HEK293 (cell line): ENCODE data around the gene OTOL1.

Experiments
- CTCF ChIA-PET: fragments of 350-600 bp; formaldehyde crosslinking; extraction: SDS; loops from one replicate; lab custom pipeline; 2021; ENCODE audit warnings: antibody characterized with exemption; lab: Yijun Ruan, JAX
- POLR2A ChIA-PET: fragments of 300-600 bp; formaldehyde crosslinking; extraction: SDS; loops from one replicate; lab custom pipeline; 2020; ENCODE audit warnings: antibody characterized with exemption, inconsistent platforms; lab: Yijun Ruan, JAX
- H3K27ac ChIP-seq: fragments of 200-500 bp; sonication (Bioruptor generic); 2 replicates; pipeline ENCODE4 v1.5.1; 2014; ENCODE audit warnings: low read depth, low read length, control low read depth, inconsistent platforms; ENCODE audit errors: extremely low read depth
- H3K36me3 ChIP-seq, 2 experiments: fragments of 200-500 bp in 1 of 2; sonication (Bioruptor generic) in 1 of 2; 1 replicate in 1 of 2; 2 replicates in 1 of 2; pipeline ENCODE4 v1.5.1; 2014 to 2017; ENCODE audit warnings: inconsistent platforms in 2 of 2, low read length in 2 of 2; ENCODE audit not compliant: control insufficient read depth in 2 of 2, insufficient read depth in 1 of 2
- H3K4me1 ChIP-seq: fragments of 200-500 bp; sonication (Bioruptor generic); 2 replicates; pipeline ENCODE4 v1.5.1; 2014; ENCODE audit warnings: mild to moderate bottlenecking, low read length, inconsistent platforms; ENCODE audit not compliant: control insufficient read depth, insufficient read depth
- H3K4me3 ChIP-seq: 2 replicates; pipeline ENCODE4 v1.5.1; 2011; ENCODE audit warnings: low read depth, mild to moderate bottlenecking, control low read depth, low read length, moderate library complexity
- H3K9me3 ChIP-seq: fragments of 200-500 bp; sonication (Bioruptor generic); 2 replicates; pipeline ENCODE4 v1.5.1; 2014; ENCODE audit warnings: low read depth, low read length, inconsistent platforms; ENCODE audit not compliant: control insufficient read depth, insufficient read depth
- GLI4 ChIP-seq: fragments of 450-650 bp; formaldehyde crosslinking; IDR thresholded peaks from 2 replicates; pipeline ENCODE4 v1.5.1; 2016; ENCODE audit warnings: missing biosample characterization, missing genetic modification characterization
- MYNN ChIP-seq: fragments of 450-650 bp; formaldehyde crosslinking; IDR thresholded peaks from 2 replicates; pipeline ENCODE4 v1.5.1; 2016; ENCODE audit warnings: missing biosample characterization, missing genetic modification characterization, borderline replicate concordance
- PRDM2 ChIP-seq: fragments of 450-650 bp; formaldehyde crosslinking; IDR thresholded peaks from 2 replicates; pipeline ENCODE4 v1.5.1; 2016; ENCODE audit warnings: missing biosample characterization, missing genetic modification characterization, borderline replicate concordance
- YY2 ChIP-seq: fragments of 450-650 bp; formaldehyde crosslinking; IDR thresholded peaks from 2 replicates; pipeline ENCODE4 v1.5.1; 2016; ENCODE audit warnings: missing biosample characterization, missing genetic modification characterization
- ZBTB20 ChIP-seq: fragments of 450-650 bp; formaldehyde crosslinking; IDR thresholded peaks from 2 replicates; pipeline ENCODE4 v1.5.1; 2016; ENCODE audit warnings: missing biosample characterization, missing genetic modification characterization
- ZBTB7A ChIP-seq: fragments of 450-650 bp; formaldehyde crosslinking; IDR thresholded peaks from 2 replicates; pipeline ENCODE4 v1.5.1; 2016; ENCODE audit warnings: low read depth, missing biosample characterization, missing genetic modification characterization
- ZFHX2 ChIP-seq: fragments of 450-650 bp; formaldehyde crosslinking; conservative IDR thresholded peaks from 2 replicates; pipeline ENCODE4 v1.5.1; 2016; ENCODE audit warnings: missing biosample characterization, missing genetic modification characterization
- ZFP69B ChIP-seq: fragments of 450-650 bp; formaldehyde crosslinking; IDR thresholded peaks from 2 replicates; pipeline ENCODE4 v1.5.1; 2016; ENCODE audit warnings: missing biosample characterization, missing genetic modification characterization
- ZIC2 ChIP-seq: fragments of 450-650 bp; formaldehyde crosslinking; IDR thresholded peaks from 2 replicates; pipeline ENCODE4 v1.5.1; 2016; ENCODE audit warnings: missing biosample characterization, missing genetic modification characterization
- ZNF184 ChIP-seq: fragments of 450-650 bp; IDR thresholded peaks from 2 replicates; pipeline ENCODE4 v1.5.1; 2018; ENCODE audit warnings: missing biosample characterization, mild to moderate bottlenecking, missing genetic modification characterization
- ZNF266 ChIP-seq: fragments of 450-650 bp; formaldehyde crosslinking; IDR thresholded peaks from 2 replicates; pipeline ENCODE4 v1.5.1; 2016; ENCODE audit warnings: missing biosample characterization, missing genetic modification characterization, low read depth
- ZNF423 ChIP-seq: fragments of 450-650 bp; formaldehyde crosslinking; IDR thresholded peaks from 2 replicates; pipeline ENCODE4 v1.5.1; 2016; ENCODE audit warnings: missing biosample characterization, missing genetic modification characterization
- ZNF426 ChIP-seq: fragments of 450-650 bp; formaldehyde crosslinking; IDR thresholded peaks from 2 replicates; pipeline ENCODE4 v1.5.1; 2017; ENCODE audit warnings: missing biosample characterization, missing genetic modification characterization, mild to moderate bottlenecking, inconsistent platforms, moderate library complexity
- ZNF48 ChIP-seq: fragments of 450-650 bp; formaldehyde crosslinking; IDR thresholded peaks from 2 replicates; pipeline ENCODE4 v1.5.1; 2016; ENCODE audit warnings: missing biosample characterization, missing genetic modification characterization
- ZNF521 ChIP-seq: fragments of 450-650 bp; formaldehyde crosslinking; IDR thresholded peaks from 2 replicates; pipeline ENCODE4 v1.5.1; 2017; ENCODE audit warnings: missing biosample characterization, mild to moderate bottlenecking, missing genetic modification characterization
- ZNF529 ChIP-seq: fragments of 450-650 bp; formaldehyde crosslinking; IDR thresholded peaks from 2 replicates; pipeline ENCODE4 v1.5.1; 2017; ENCODE audit warnings: missing genetic modification characterization, missing biosample characterization; ENCODE audit not compliant: insufficient replicate concordance
- ZNF530 ChIP-seq: fragments of 450-650 bp; formaldehyde crosslinking; IDR thresholded peaks from 2 replicates; pipeline ENCODE4 v1.5.1; 2016; ENCODE audit warnings: low read depth, missing biosample characterization, missing genetic modification characterization
- ZNF555 ChIP-seq: fragments of 450-650 bp; formaldehyde crosslinking; conservative IDR thresholded peaks from 2 replicates; pipeline ENCODE4 v1.5.1; 2017; ENCODE audit warnings: missing biosample characterization, mild to moderate bottlenecking, missing genetic modification characterization, inconsistent platforms
- ZNF626 ChIP-seq: fragments of 450-650 bp; sonication (Bioruptor Pico); formaldehyde crosslinking; IDR thresholded peaks from 2 replicates; pipeline ENCODE4 v1.5.1; 2018; ENCODE audit warnings: missing biosample characterization, missing genetic modification characterization, inconsistent platforms
- ZNF645 ChIP-seq: fragments of 450-650 bp; formaldehyde crosslinking; IDR thresholded peaks from 2 replicates; pipeline ENCODE4; 2016; ENCODE audit warnings: missing biosample characterization, missing genetic modification characterization
- ZNF776 ChIP-seq: fragments of 450-650 bp; formaldehyde crosslinking; IDR thresholded peaks from 2 replicates; pipeline ENCODE4 v1.5.0; 2017; ENCODE audit warnings: missing biosample characterization, missing genetic modification characterization, borderline replicate concordance
- TF ChIP-seq, protein P1 (sequence below): fragments of 450-650 bp; formaldehyde crosslinking; IDR thresholded peaks from 2 replicates; pipeline ENCODE4 v1.5.1; 2016; ENCODE audit warnings: missing biosample characterization, missing genetic modification characterization

The OTOL1 gene

GRCh38 chr3:161548301-161548700 is 51.7 kb downstream of the OTOL1 start (continued):
- TF ChIP-seq ZBTB7A (no peak), ZIC2 (no peak), ZFP69B (tag by site-specific recombination) (no peak)

GRCh38 chr3:161549261-161549660 is 52.7 kb downstream of the OTOL1 start:
- H3K9me3 ChIP-seq, result no peaks in the 10 kb centered on the region
- CTCF ChIA-PET, result no interaction called here
- POLR2A ChIA-PET, result no interaction called here

More at GRCh38 chr3:161549261-161549660, 52.7 kb downstream of the OTOL1 start:
- no peaks in the 10 kb centered on the region for H3K4me1 ChIP-seq
- TF ChIP-seq ZNF776 (tag by site-specific recombination), result no peak
- TF ChIP-seq ZNF184 (tag by site-specific recombination), result no peak
- no peak for TF ChIP-seq PRDM2 (tag by site-specific recombination)
- TF ChIP-seq ZFHX2 (tag by site-specific recombination), result no peak
- no peak for TF ChIP-seq ZNF529
- TF ChIP-seq GLI4 (tag by site-specific recombination), result no peak
- TF ChIP-seq, protein P1, sequence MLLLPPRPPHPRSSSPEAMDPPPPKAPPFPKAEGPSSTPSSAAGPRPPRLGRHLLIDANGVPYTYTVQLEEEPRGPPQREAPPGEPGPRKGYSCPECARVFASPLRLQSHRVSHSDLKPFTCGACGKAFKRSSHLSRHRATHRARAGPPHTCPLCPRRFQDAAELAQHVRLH (tag by site-specific recombination), result no peak
- TF ChIP-seq ZNF423 (tag by site-specific recombination), result no peak
- TF ChIP-seq ZNF266 (tag by site-specific recombination), result no peak
- no peak for TF ChIP-seq ZNF426 (tag by site-specific recombination)
- no peak for TF ChIP-seq ZIC2
- TF ChIP-seq ZNF645 (tag by site-specific recombination), result no peak
- TF ChIP-seq YY2, result no peak
- TF ChIP-seq ZNF48, result no peak
- no peak for TF ChIP-seq ZNF521
- no peak for TF ChIP-seq ZNF626 (tag by site-specific recombination)
- no peak for TF ChIP-seq ZNF555 (tag by site-specific recombination)
- no peak for TF ChIP-seq ZNF530 (tag by site-specific recombination)
- TF ChIP-seq ZBTB20 (tag by site-specific recombination), result no peak
- TF ChIP-seq MYNN, result no peak
- TF ChIP-seq, all 188 proteins: peak for 0
- no peaks in the 10 kb centered on the region for H3K36me3 ChIP-seq
- no peak overlapping the region for H3K4me3 ChIP-seq
- no peak overlapping the region for H3K27ac ChIP-seq
